Medulla oblongata (tissue), 1 donor: Measurements from ENCODE around the gene DND1.
"Not testable (repeated sequence)": the region's sequence is repeated elsewhere in the genome, so short reads cannot be mapped to it uniquely, and the experiment has no call there.

ENCODE experiments used
- DNase-seq: peaks from one replicate; pipeline ENCODE4 v3.0.0-alpha.2; 2015; ENCODE audit errors: extremely low spot score

DND1 gene

DNA sequence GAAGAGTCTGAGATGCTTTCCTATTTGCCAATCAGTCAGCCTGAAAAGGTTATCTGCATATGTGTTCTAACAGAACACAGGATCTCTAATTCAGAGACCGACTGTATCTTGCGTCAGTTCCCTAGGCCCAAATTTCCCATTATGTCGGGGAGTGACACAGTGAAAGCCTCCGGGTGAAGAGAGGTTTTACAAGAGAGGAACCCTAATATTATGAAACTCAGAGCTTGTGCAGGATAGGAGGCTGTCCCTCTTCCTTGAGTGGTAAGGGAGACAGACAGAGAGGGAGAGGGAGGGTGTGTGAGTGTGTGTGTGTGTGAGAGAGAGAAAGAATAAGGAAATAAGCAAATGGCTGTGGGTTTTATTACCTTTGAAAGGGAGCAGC is 42.3 kb downstream of the DND1 start:
- peak; percentile 54 for DNase-seq

DNA sequence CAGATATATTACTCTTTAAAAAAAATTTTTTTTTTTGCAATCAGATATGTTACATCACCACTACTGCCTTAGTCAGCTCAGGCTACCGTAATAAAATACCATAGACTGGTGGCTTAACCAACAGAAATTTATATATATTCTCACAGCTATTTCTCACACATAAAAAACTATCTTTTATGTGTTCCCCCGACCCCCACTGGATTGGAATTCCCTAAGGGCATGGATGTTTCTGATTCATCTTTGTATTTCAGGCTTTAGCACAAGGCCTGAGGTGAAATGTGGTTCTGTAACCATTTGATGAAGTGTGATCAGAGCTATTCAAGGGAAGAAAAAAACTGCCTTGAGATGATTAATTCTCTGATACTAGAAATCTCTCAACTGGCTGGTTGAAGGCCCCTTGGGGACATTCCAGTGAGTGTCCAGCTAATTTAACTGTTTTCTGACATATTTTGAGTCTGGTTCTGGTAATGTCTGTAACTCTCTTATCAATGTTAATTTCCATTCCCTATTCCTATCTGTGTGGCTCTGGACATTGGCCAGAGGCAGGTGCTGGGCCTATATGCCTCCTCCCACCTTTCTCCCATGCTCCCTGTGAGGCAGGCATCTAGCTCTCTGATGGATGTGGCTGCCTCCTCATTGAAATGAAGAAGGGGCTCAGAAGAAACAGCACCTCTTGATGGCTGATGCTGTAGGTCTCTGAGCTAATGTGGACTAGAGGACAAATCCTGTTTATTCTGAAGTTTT is 42.9 kb downstream of the DND1 start:
- no peak for DNase-seq

GRCh38 chr5:140628711-140629110 is 44.7 kb downstream of the DND1 start:
- no peak for DNase-seq

- DNase-seq: no peak
Observed at GRCh38 chr5:140627972-140628371, 45.4 kb downstream of the DND1 start.

DNA sequence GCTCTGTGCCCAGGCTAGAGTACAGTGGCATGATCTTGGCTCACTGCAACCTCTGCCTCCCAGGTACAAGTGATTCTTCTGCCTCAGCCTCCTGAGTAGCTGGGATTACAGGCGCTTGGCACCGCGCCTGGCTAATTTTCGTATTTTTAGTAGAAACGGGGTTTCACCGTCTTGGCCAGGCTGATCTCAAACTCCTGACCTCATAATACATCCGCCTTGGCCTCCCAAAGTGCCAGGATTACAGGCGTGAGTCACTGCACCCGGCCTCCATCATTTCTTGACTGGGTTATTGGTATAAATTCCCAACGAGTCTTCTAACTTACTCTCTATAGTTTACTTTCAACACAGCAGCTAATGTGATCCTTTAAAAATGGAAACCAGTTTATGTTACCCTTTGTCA is 48.5 kb downstream of the DND1 start:
- not testable (repeated sequence) for DNase-seq

DNA sequence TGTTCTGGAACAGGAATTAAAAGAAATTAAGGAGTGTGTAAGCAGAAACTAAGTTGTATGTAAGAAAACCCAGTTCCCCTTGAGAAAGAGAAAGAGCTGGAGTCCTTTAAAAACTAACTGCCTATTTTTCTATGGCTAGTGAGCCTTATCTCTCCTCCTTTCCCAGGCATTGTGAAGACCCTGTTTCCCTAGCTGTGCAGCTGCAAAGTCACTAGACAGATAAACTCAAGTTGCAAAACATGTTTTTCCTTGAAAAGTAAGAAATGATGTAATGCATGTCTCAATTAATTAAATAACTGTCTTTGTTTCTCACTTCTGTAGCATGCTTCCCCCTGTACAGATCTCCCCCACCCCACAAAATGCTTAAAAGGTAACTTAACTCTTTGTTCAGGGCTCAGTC is 50.3 kb downstream of the DND1 start:
- DNase-seq: not testable (repeated sequence)

DNA sequence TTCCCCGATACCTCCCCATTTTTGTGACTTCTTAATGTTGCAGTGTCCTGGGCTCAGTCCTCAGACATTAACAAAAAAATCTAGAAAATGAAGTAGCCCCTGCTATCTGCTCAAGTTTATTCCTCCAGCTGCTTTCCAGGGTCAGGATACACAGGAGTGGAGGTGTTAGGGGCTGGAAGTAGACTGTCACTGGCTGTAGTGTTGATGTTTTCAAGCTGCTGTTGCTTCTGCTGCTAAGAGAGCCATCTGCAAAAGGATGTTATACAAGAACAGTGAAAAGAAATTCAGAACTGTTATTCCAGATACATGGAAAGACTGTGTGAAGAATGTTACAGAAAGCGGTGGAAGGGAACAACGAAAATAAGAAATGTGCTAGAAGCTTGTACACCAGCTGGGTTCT is 51.1 kb downstream of the DND1 start:
- DNase-seq: no peak
